ENCODE data around the gene LRATD1. TPM values are rescaled to one million over a fixed set of nuclear protein-coding genes. Genes with fewer than 3 reads are reported as not detected.

Gene LRATD1
- total RNA-seq, 1 donor from 2014 or later: 2.4 TPM

- no peak for DNase-seq
Measured at GRCh38 chr2:14634182-14634488, 1.6 kb downstream of the LRATD1 start.

GRCh38 chr2:14634489-14635390 lies 2.2 kb downstream of the LRATD1 start:
- peak; percentile 88 for DNase-seq

GRCh38 chr2:14635391-14635871 lies 2.9 kb downstream of the LRATD1 start:
- peak; percentile 66 for DNase-seq

GRCh38 chr2:14638488-14638887 lies 6.0 kb downstream of the LRATD1 start:
- no peak for DNase-seq

GRCh38 chr2:14641116-14641515 lies 8.6 kb downstream of the LRATD1 start:
- no peak for DNase-seq

- DNase-seq: no peak
Measured at GRCh38 chr2:14642499-14642898, 10.0 kb downstream of the LRATD1 start.

GRCh38 chr2:14647714-14648113 lies 15.2 kb downstream of the LRATD1 start:
- peak; percentile 9 for DNase-seq

- DNase-seq: no peak
Measured at GRCh38 chr2:14650066-14650465, 17.5 kb downstream of the LRATD1 start.

- no peak for DNase-seq
Measured at GRCh38 chr2:14654835-14655282, 22.3 kb downstream of the LRATD1 start.

GRCh38 chr2:14656146-14656545 lies 23.6 kb downstream of the LRATD1 start:
- no peak for DNase-seq

- no peak for DNase-seq
Measured at GRCh38 chr2:14661163-14661562, 28.6 kb downstream of the LRATD1 start.

GRCh38 chr2:14673351-14673875 lies 40.9 kb downstream of the LRATD1 start:
- DNase-seq: no peak

GRCh38 chr2:14675489-14675888 lies 43.0 kb downstream of the LRATD1 start:
- DNase-seq: no peak

GRCh38 chr2:14676371-14676770 lies 43.9 kb downstream of the LRATD1 start:
- DNase-seq: no peak

- DNase-seq: no peak
Measured at GRCh38 chr2:14677039-14677438, 44.5 kb downstream of the LRATD1 start.

- no peak for DNase-seq
Measured at GRCh38 chr2:14678761-14679160, 46.2 kb downstream of the LRATD1 start.

- DNase-seq: no peak
Measured at GRCh38 chr2:14681608-14682007, 49.1 kb downstream of the LRATD1 start.

All from dermis blood vessel endothelial cell (primary cell).